HG03097 (cell line): ENCODE data around the gene ZFAND4.
A peak's percentile ranks its signal among the peaks of the same experiment; 100 is the strongest.
"Not testable (repeated sequence)": the region's sequence is repeated elsewhere in the genome, so short reads cannot be mapped to it uniquely, and the experiment has no call there.

ENCODE experiments used
- ATAC-seq: cut with Tn5 transposase; IDR thresholded peaks from one replicate; pipeline ENCODE4 v1.9.1; 2021; ENCODE audit not compliant: unreplicated experiment, low FRiP score

Gene ZFAND4

GRCh38 chr10:45592432-45592831 is 80.1 kb downstream of the ZFAND4 start:
- ATAC-seq = no peak

- ATAC-seq = no peak
These were observed 81.3 kb downstream of the ZFAND4 start for GRCh38 chr10:45591280-45591679.

GRCh38 chr10:45589868-45590267 is 82.7 kb downstream of the ZFAND4 start:
- no peak for ATAC-seq

- no peak for ATAC-seq
These were observed 83.6 kb downstream of the ZFAND4 start for GRCh38 chr10:45589009-45589408.

GRCh38 chr10:45586028-45586824 is 86.3 kb downstream of the ZFAND4 start:
- no peak for ATAC-seq

- ATAC-seq = no peak
These were observed 87.4 kb downstream of the ZFAND4 start for GRCh38 chr10:45585131-45585530.

- ATAC-seq = no peak
These were observed 90.2 kb downstream of the ZFAND4 start for GRCh38 chr10:45582386-45582781.

GRCh38 chr10:45581582-45582385 is 90.8 kb downstream of the ZFAND4 start:
- no peak for ATAC-seq

GRCh38 chr10:45581216-45581549 is 91.4 kb downstream of the ZFAND4 start:
- ATAC-seq = no peak

GRCh38 chr10:45580371-45581215 is 92.0 kb downstream of the ZFAND4 start:
- peak; percentile 63 for ATAC-seq

- ATAC-seq = no peak
These were observed 94.1 kb downstream of the ZFAND4 start for GRCh38 chr10:45578384-45578971.

GRCh38 chr10:45575966-45576597 is 96.5 kb downstream of the ZFAND4 start:
- no peak for ATAC-seq

GRCh38 chr10:45575032-45575761 is 97.4 kb downstream of the ZFAND4 start:
- not testable (repeated sequence) for ATAC-seq

GRCh38 chr10:45569471-45569870 is 103.1 kb downstream of the ZFAND4 start:
- ATAC-seq = no peak

- no peak for ATAC-seq
These were observed 106.2 kb downstream of the ZFAND4 start for GRCh38 chr10:45566415-45566814.
